LNCaP clone FGC (cell line): ENCODE data around the gene POT1.

Source experiments
- DNase-seq: peaks from one replicate; pipeline ENCODE4 v3.0.0-alpha.2; 2011; ENCODE audit warnings: low read depth
- H3K4me3 ChIP-seq: 2 replicates; pipeline ENCODE4 v1.5.1; 2011; ENCODE audit warnings: mild to moderate bottlenecking, low read depth, low read length, control low read depth
- CTCF ChIP-seq: IDR thresholded peaks from 2 replicates; pipeline ENCODE4 v1.5.1; 2012; ENCODE audit warnings: mild to moderate bottlenecking; ENCODE audit not compliant: control insufficient read depth, insufficient read depth; ENCODE audit errors: extremely low read depth

The POT1 gene

GRCh38 chr7:124784879-124785818 lies 144.5 kb downstream of the POT1 start:
- H3K4me3 ChIP-seq = no peak overlapping the region
- peak; percentile 92 for TF ChIP-seq CTCF
- DNase-seq = no peak

GRCh38 chr7:124783271-124783670 lies 146.4 kb downstream of the POT1 start:
- DNase-seq = no peak
- H3K4me3 ChIP-seq = no peak overlapping the region
- no peak for TF ChIP-seq CTCF

- TF ChIP-seq CTCF = no peak
- no peak overlapping the region for H3K4me3 ChIP-seq
- no peak for DNase-seq
Measured at GRCh38 chr7:124781907-124782734, 147.5 kb downstream of the POT1 start.

GRCh38 chr7:124781418-124781817 lies 148.2 kb downstream of the POT1 start:
- no peak overlapping the region for H3K4me3 ChIP-seq
- TF ChIP-seq CTCF = no peak
- DNase-seq = no peak

- no peak overlapping the region for H3K4me3 ChIP-seq
- no peak for DNase-seq
- TF ChIP-seq CTCF = no peak
Measured at GRCh38 chr7:124780608-124781007, 149.0 kb downstream of the POT1 start.

- no peak for TF ChIP-seq CTCF
- no peak for DNase-seq
- no peak overlapping the region for H3K4me3 ChIP-seq
Measured at GRCh38 chr7:124780056-124780455, 149.6 kb downstream of the POT1 start.
